Body of pancreas (tissue), 4 donors: ENCODE data around the gene PYHIN1.

Experiments used
- CTCF ChIP-seq, 7 experiments: fragments of 450-650 bp in 4 of 7; fragments of 200-600 bp in 3 of 7; sonication (generic) in 3 of 7; IDR thresholded peaks; one replicate each; pipeline ENCODE4 v1.5.1; 2016 to 2019; ENCODE audit warnings: antibody characterized with exemption in 7 of 7
- POLR2A ChIP-seq, 3 donors: fragments of 450-650 bp; IDR thresholded peaks; one replicate each; pipeline ENCODE4 v1.6.1; 2016; ENCODE audit warnings: antibody characterized with exemption in 3 of 3, mild to moderate bottlenecking in 2 of 3

- no peak for TF ChIP-seq CTCF (IDR thresholded peaks at IDR 0.05)
- no peak for TF ChIP-seq POLR2A (IDR thresholded peaks at IDR 0.05)
Measured at GRCh38 chr1:158983235-158983634, 51.9 kb downstream of the PYHIN1 start.
